SK-N-SH treated with all-trans-retinoic acid at 6 μM for 48 hours (cell line): ENCODE results near the gene BPIFB4.

Experiments
- ATAC-seq: fragments of 200-7000 bp; cut with Tn5 transposase; 3 replicates; pipeline ENCODE4 v1.9.1; 2020; ENCODE audit warnings: mild to moderate bottlenecking, moderate library complexity
- ARNTL ChIP-seq: fragments of 450-650 bp; formaldehyde crosslinking; IDR thresholded peaks from 2 replicates; pipeline ENCODE4 v1.5.0; 2020; ENCODE audit warnings: low read depth, mild to moderate bottlenecking, moderate library complexity, borderline replicate concordance
- BACH2 ChIP-seq: fragments of 250-450 bp; sonication (Bioruptor Pico); IDR thresholded peaks from 2 replicates; pipeline ENCODE4 v1.9.0; 2021; ENCODE audit warnings: mild to moderate bottlenecking, borderline replicate concordance
- CREB5 ChIP-seq: fragments of 250-450 bp; sonication (Bioruptor Pico); IDR thresholded peaks from 2 replicates; pipeline ENCODE4 v1.5.1; 2020; ENCODE audit warnings: low read depth, mild to moderate bottlenecking, moderate library complexity
- ESRRG ChIP-seq: fragments of 250-450 bp; sonication (Bioruptor Pico); IDR thresholded peaks from 2 replicates; pipeline ENCODE4 v1.6.1; 2021; ENCODE audit warnings: mild to moderate bottlenecking
- PATZ1 ChIP-seq: fragments of 250-450 bp; sonication (Bioruptor Pico); IDR thresholded peaks from 2 replicates; pipeline ENCODE4 v1.8.0; 2020; ENCODE audit warnings: mild to moderate bottlenecking, moderate library complexity, borderline replicate concordance
- POU6F1 ChIP-seq: fragments of 250-450 bp; sonication (Bioruptor Pico); IDR thresholded peaks from 2 replicates; pipeline ENCODE4 v1.8.0; 2021; ENCODE audit warnings: low read depth, mild to moderate bottlenecking, moderate library complexity, borderline replicate concordance
- PPARA ChIP-seq: fragments of 250-450 bp; sonication (Bioruptor Pico); IDR thresholded peaks from 2 replicates; pipeline ENCODE4 v1.5.0; 2020; ENCODE audit warnings: mild to moderate bottlenecking, borderline replicate concordance
- RARB ChIP-seq: fragments of 250-450 bp; sonication (Bioruptor Pico); IDR thresholded peaks from 2 replicates; pipeline ENCODE4 v1.8.0; 2021; ENCODE audit warnings: mild to moderate bottlenecking, moderate library complexity
- SNAI2 ChIP-seq: fragments of 250-450 bp; sonication (Bioruptor Pico); IDR thresholded peaks from 2 replicates; pipeline ENCODE4 v1.5.0; 2020; ENCODE audit warnings: mild to moderate bottlenecking, moderate library complexity
- TOX ChIP-seq: fragments of 250-450 bp; sonication (Bioruptor Pico); IDR thresholded peaks from 2 replicates; pipeline ENCODE4 v1.8.0; 2021; ENCODE audit warnings: mild to moderate bottlenecking, moderate library complexity, borderline replicate concordance
- TSHZ2 ChIP-seq: fragments of 250-450 bp; sonication (Bioruptor Pico); IDR thresholded peaks from 2 replicates; pipeline ENCODE4 v1.5.0; 2020; ENCODE audit warnings: mild to moderate bottlenecking, moderate library complexity
- ZFP3 ChIP-seq: fragments of 250-450 bp; sonication (Bioruptor Pico); IDR thresholded peaks from 2 replicates; pipeline ENCODE4 v1.5.0; 2020; ENCODE audit warnings: mild to moderate bottlenecking, moderate library complexity
- ZNF70 ChIP-seq: fragments of 450-650 bp; formaldehyde crosslinking; IDR thresholded peaks from 2 replicates; pipeline ENCODE4 v1.5.0; 2020; ENCODE audit warnings: mild to moderate bottlenecking, moderate library complexity

The BPIFB4 gene

GRCh38 chr20:33159713-33160112, 80.3 kb downstream of the BPIFB4 start (continued):
- TF ChIP-seq ZNF70 (CRISPR knock-in tag) = no peak
- TF ChIP-seq, all 23 proteins: peak for 0

GRCh38 chr20:33160681-33161080, 81.2 kb downstream of the BPIFB4 start:
- TF ChIP-seq POU6F1 (CRISPR knock-in tag) (no peak), PATZ1 (CRISPR knock-in tag) (no peak), SNAI2 (CRISPR knock-in tag) (no peak), ESRRG (CRISPR knock-in tag) (no peak), PPARA (no peak), ARNTL (no peak), BACH2 (CRISPR knock-in tag) (no peak), ZFP3 (no peak), RARB (CRISPR knock-in tag) (no peak), TSHZ2 (CRISPR knock-in tag) (no peak), TOX (CRISPR knock-in tag) (no peak), CREB5 (CRISPR knock-in tag) (no peak)
- ATAC-seq = no peak
